Measurements from ENCODE around the gene TELO2. TPM values are rescaled to one million over a fixed set of nuclear protein-coding genes. Genes with fewer than 3 reads are reported as not detected.

TELO2 gene
- polyA plus RNA-seq, 2 of the 4 experiments (the other 2 are of a cell fraction), result 10.6 to 34.8 TPM

- TF ChIP-seq E2F6 (IDR thresholded peaks at IDR 0.05; ENCODE audit: borderline replicate concordance, low read depth) (no peak), MYC (IDR thresholded peaks at IDR 0.05; ENCODE audit: borderline replicate concordance, low read length) (no peak), HEYL (CRISPR knock-in tag; IDR thresholded peaks at IDR 0.05) (no peak), RNF2 (IDR thresholded peaks at IDR 0.05; ENCODE audit: borderline replicate concordance, low read depth) (no peak)
- TF ChIP-seq, protein P1, sequence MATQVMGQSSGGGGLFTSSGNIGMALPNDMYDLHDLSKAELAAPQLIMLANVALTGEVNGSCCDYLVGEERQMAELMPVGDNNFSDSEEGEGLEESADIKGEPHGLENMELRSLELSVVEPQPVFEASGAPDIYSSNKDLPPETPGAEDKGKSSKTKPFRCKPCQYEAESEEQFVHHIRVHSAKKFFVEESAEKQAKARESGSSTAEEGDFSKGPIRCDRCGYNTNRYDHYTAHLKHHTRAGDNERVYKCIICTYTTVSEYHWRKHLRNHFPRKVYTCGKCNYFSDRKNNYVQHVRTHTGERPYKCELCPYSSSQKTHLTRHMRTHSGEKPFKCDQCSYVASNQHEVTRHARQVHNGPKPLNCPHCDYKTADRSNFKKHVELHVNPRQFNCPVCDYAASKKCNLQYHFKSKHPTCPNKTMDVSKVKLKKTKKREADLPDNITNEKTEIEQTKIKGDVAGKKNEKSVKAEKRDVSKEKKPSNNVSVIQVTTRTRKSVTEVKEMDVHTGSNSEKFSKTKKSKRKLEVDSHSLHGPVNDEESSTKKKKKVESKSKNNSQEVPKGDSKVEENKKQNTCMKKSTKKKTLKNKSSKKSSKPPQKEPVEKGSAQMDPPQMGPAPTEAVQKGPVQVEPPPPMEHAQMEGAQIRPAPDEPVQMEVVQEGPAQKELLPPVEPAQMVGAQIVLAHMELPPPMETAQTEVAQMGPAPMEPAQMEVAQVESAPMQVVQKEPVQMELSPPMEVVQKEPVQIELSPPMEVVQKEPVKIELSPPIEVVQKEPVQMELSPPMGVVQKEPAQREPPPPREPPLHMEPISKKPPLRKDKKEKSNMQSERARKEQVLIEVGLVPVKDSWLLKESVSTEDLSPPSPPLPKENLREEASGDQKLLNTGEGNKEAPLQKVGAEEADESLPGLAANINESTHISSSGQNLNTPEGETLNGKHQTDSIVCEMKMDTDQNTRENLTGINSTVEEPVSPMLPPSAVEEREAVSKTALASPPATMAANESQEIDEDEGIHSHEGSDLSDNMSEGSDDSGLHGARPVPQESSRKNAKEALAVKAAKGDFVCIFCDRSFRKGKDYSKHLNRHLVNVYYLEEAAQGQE (IDR thresholded peaks at IDR 0.05), result no peak
Measured at GRCh38 chr16:1464894-1465566, 28.1 kb upstream of the TELO2 start (continued).

- no peak overlapping the region for H3K27ac ChIP-seq
- no peak overlapping the region for H3K4me3 ChIP-seq
- ATAC-seq (no peak), DNase-seq (ENCODE audit: low read depth in 1 of 2, low spot score in 1 of 2) (no peak), FAIRE-seq (no peak)
- no peak for TF ChIP-seq NR3C1 (IDR thresholded peaks at IDR 0.05)
- no peak for TF ChIP-seq FOSB (CRISPR knock-in tag; IDR thresholded peaks at IDR 0.05)
- no peak for TF ChIP-seq POLR2AphosphoS2 (conservative IDR thresholded peaks at IDR 0.05; ENCODE audit: low read length)
- TF ChIP-seq USF2 (IDR thresholded peaks at IDR 0.05), result no peak
- no peaks in the 10 kb centered on the region for H3K4me1 ChIP-seq
- no peak overlapping the region for H3K4me2 ChIP-seq
- CTCF ChIA-PET, result no interaction called here
- POLR2A ChIA-PET, result no interaction called here
- WGBS (ENCODE audit: missing lambda C conversion rate), result 93% methylated on average over 5 of the region's 13 CpGs
- no peaks in the 10 kb centered on the region for H3K9me3 ChIP-seq
Measured at GRCh38 chr16:1465567-1465915, 27.6 kb upstream of the TELO2 start.

DNA sequence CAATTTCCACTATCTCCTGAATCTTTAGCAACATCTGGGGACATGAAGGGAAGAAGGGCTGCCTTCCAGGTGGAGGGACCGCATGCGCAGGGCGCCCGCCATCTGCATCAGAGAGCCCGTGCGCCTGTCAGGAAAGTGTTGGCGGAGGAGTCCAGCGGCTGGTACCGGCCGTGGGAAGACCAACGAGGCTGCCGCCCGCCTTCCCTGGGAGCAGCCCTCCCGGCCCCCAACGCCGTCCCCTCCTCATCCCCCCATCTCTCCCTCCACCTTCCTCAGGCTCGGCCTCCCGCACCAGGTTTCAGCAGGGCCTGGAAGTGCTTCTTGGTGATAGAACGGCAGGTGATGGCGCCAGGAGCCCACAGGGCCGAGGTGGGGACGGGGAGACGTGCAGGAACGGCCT is 27.1 kb upstream of the TELO2 start:
- Histone ChIP-seq H3K27ac (no peak overlapping the region), H3K9me3 (no peaks in the 10 kb centered on the region), H3K4me2 (no peak overlapping the region), H3K4me3 (no peak overlapping the region), H3K4me1 (no peaks in the 10 kb centered on the region)
- ChIA-PET POLR2A (no interaction called here), CTCF (no interaction called here)
- ATAC-seq (no peak), FAIRE-seq (no peak), DNase-seq (ENCODE audit: low read depth in 1 of 2, low spot score in 1 of 2) (no peak)
- TF ChIP-seq BHLHE40 (IDR thresholded peaks at IDR 0.05; ENCODE audit: low read depth, low read length) (no peak), RNF2 (IDR thresholded peaks at IDR 0.05; ENCODE audit: borderline replicate concordance, low read depth) (no peak), POLR2AphosphoS2 (conservative IDR thresholded peaks at IDR 0.05; ENCODE audit: low read length) (no peak), RFX5 (IDR thresholded peaks at IDR 0.05) (no peak), FOSL2 (IDR thresholded peaks at IDR 0.05) (no peak), FOSL2 (CRISPR knock-in tag; IDR thresholded peaks at IDR 0.05) (no peak), FOSB (CRISPR knock-in tag; IDR thresholded peaks at IDR 0.05) (no peak), MAX (IDR thresholded peaks at IDR 0.05) (no peak), CTCF (IDR thresholded peaks at IDR 0.05) (no peak)
- WGBS (ENCODE audit: missing lambda C conversion rate), result 86% methylated on average over 24 of the region's 24 CpGs

Measured in A549 (cell line).